Testis (tissue), 3 donors: ENCODE results near the gene AHCYL2. TPM values are rescaled to one million over a fixed set of nuclear protein-coding genes. Genes with fewer than 3 reads are reported as not detected.
"Not testable (repeated sequence)": the region's sequence is repeated elsewhere in the genome, so short reads cannot be mapped to it uniquely, and the experiment has no call there.

Experiments
- DNase-seq: peaks from one replicate; pipeline ENCODE4 v3.0.0-alpha.2; 2019
- H3K27ac ChIP-seq, 2 donors: fragments of 200-600 bp; sonication (generic); one replicate each; pipeline ENCODE4 v1.5.1; 2019
- H3K27me3 ChIP-seq: fragments of 200-600 bp; sonication (generic); one replicate; pipeline ENCODE4 v1.5.1; 2019
- H3K36me3 ChIP-seq: fragments of 200-600 bp; sonication (generic); one replicate; pipeline ENCODE4 v1.5.1; 2017; ENCODE audit warnings: low read depth; ENCODE audit errors: missing control alignments
- H3K4me1 ChIP-seq: fragments of 200-600 bp; sonication (generic); one replicate; pipeline ENCODE4 v1.5.1; 2019
- H3K4me3 ChIP-seq, 2 donors: fragments of 200-600 bp; sonication (generic); one replicate each; pipeline ENCODE4 v1.5.1; 2017 to 2019
- H3K9me3 ChIP-seq: fragments of 200-600 bp; sonication (generic); one replicate; pipeline ENCODE4 v1.5.1; 2017
- POLR2A ChIP-seq: fragments of 450-650 bp; IDR thresholded peaks from one replicate; pipeline ENCODE4 v1.6.1; 2017; ENCODE audit warnings: antibody characterized with exemption, mild to moderate bottlenecking, moderate library complexity
- WGBS, 2 donors: methylation state at CpG; one replicate each; pipeline ENCODE4 v1.1.5; 2018; 5-methylcytosine and 5-hydroxymethylcytosine counted together
- intact Hi-C: fragments of 100-400 bp; cut with DNase I; formaldehyde crosslinking; loops from one replicate; pipeline ENCODE4 v1.15.1; 2023; ENCODE audit warnings: low total_unique reads
- polyA plus RNA-seq: library from polyadenylated mRNA; stranded (reverse); fragments of 350-450 nt; fragmentation: Illumina TruSeq; extraction: RNeasy Lipid Tissue Mini Kit (QIAGEN cat#74804); gene quantifications from one replicate; pipeline ENCODE4 v1.2.3, GENCODE V29; 2014; ENCODE audit warnings: low read depth, low replicate concordance; ENCODE audit not compliant: insufficient read depth
- total RNA-seq, 2 donors: library from RNA; depleted of rRNA; stranded (reverse); fragments of >200 nt; gene quantifications; one replicate each; pipeline ENCODE4 v1.2.3, GENCODE V29; 2016
- TF ChIP-seq, protein P1 (sequence below), 3 experiments: fragments of 450-650 bp in 2 of 3; fragments of 200-600 bp in 1 of 3; sonication (generic) in 1 of 3; IDR thresholded peaks; one replicate each; pipeline ENCODE4 v1.5.1; 2016 to 2019; ENCODE audit warnings: antibody characterized with exemption in 3 of 3, mild to moderate bottlenecking in 2 of 3, moderate library complexity in 1 of 3

The AHCYL2 gene
- total and polyA plus RNA-seq, 3 donors from 2014 or later, result 26.4 to 61.3 (median 46.1) TPM

DNA sequence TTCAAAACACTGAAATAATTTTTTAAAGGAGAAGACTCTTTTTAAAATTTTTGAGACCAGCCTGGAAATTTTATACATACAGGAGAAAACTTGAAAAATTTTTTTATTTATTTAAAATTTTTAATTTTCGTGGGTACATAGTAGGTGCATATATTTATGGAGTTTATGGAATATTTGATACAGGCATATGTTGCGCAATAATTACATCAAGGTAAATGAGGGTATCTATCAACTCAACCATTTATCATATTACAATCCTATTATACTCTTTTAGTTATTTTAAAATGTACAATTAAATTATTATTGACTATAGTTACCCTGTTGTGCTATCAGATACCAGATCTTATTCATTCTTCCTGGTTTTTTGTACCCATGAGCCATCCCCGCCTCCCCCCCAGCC, 75.1 kb downstream of the AHCYL2 start:
- Histone ChIP-seq H3K9me3 (no peaks in the 10 kb centered on the region), H3K36me3 (no peaks in the 10 kb centered on the region), H3K27ac (no peak overlapping the region), H3K4me3 (no peak overlapping the region), H3K4me1 (peaks cover 2% of the 10 kb centered on the region), H3K27me3 (no peaks in the 10 kb centered on the region)
- 91 to 93% methylated on average over 3 of the region's 3 CpGs for WGBS, 2 donors
- TF ChIP-seq, protein P1, sequence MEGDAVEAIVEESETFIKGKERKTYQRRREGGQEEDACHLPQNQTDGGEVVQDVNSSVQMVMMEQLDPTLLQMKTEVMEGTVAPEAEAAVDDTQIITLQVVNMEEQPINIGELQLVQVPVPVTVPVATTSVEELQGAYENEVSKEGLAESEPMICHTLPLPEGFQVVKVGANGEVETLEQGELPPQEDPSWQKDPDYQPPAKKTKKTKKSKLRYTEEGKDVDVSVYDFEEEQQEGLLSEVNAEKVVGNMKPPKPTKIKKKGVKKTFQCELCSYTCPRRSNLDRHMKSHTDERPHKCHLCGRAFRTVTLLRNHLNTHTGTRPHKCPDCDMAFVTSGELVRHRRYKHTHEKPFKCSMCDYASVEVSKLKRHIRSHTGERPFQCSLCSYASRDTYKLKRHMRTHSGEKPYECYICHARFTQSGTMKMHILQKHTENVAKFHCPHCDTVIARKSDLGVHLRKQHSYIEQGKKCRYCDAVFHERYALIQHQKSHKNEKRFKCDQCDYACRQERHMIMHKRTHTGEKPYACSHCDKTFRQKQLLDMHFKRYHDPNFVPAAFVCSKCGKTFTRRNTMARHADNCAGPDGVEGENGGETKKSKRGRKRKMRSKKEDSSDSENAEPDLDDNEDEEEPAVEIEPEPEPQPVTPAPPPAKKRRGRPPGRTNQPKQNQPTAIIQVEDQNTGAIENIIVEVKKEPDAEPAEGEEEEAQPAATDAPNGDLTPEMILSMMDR (IDR thresholded peaks at IDR 0.05), result no peak
- TF ChIP-seq POLR2A, result no peak
- intact Hi-C loops, result loop anchor here (10.0 kb wide), 1 partner anchor 75 kb away; the partner anchor contains the start of gene AHCYL2
- no peak for DNase-seq

DNA sequence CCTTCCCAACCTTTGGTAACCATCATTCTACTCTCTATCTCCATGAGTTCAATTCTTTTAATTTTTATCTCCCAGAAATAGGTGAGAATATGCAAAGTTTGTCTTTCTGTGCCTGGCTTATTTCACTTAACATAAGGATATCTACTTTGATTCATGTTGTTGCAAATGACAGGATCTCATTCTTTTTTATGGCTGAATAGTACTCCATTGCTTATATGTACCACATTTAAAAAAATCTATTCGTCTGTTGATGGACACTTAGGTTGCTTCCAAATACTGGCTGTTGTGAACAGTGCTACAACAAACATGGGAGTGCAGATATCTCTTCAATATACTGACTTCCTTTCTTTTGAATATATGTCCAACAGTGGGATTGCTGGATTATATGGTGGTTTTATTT, 75.5 kb downstream of the AHCYL2 start:
- 100% methylated on average over 1 of the region's 1 CpG for WGBS, 2 donors
- H3K27me3 ChIP-seq, H3K4me1 ChIP-seq, H3K27ac ChIP-seq, H3K4me3 ChIP-seq, H3K9me3 ChIP-seq, DNase-seq, intact Hi-C loops, H3K36me3 ChIP-seq: not testable (repeated sequence)

DNA sequence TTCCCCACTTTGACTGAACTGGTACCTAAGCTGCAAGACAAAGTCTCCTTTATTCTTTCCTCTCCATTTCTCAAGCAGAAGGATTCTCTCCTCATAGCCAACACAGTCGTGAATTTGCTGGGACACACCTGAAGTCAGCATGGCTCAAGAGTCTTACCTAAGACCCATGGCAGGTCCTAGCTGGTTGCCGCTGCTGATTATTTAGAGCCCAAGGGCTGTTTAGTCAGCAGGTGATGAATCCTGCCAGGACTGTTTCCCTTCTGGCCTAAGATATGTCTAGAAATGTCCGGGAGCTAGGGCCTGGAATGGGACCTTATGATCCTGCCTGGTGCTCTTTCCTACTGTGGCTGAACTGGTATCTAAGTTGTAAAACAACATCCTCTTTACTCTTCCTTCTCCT, 82.8 kb downstream of the AHCYL2 start:
- Histone ChIP-seq H3K27ac (no peak overlapping the region), H3K27me3 (no peaks in the 10 kb centered on the region), H3K36me3 (no peaks in the 10 kb centered on the region), H3K9me3 (no peaks in the 10 kb centered on the region), H3K4me3 (no peak overlapping the region), H3K4me1 (no peaks in the 10 kb centered on the region)
- TF ChIP-seq, protein P1 (IDR thresholded peaks at IDR 0.05), result no peak
- no peak for TF ChIP-seq POLR2A
- DNase-seq, result no peak
- 92 to 95% methylated on average over 3 of the region's 3 CpGs for WGBS, 2 donors
- intact Hi-C loops, result no loop called here

DNA sequence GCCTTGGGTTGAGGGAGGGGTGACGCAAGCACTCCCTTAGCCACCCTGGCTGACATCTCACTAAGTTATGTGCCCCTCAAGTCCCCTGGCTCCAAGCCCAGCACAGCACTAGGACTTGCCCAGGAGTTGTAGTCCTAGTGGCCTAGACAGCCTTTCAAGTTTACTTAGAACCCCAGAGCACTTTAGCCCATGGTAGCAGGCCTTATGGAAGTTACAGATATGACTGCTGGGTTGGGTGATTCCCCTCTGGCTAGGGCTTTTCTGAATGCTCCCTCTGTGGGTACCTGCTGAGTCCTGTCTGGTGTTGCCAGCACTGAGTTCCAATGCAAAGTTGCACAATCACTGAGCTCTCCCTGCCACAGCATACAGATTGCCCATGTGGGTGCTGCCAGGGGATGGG, 83.2 kb downstream of the AHCYL2 start:
- Histone ChIP-seq H3K27ac (no peak overlapping the region), H3K36me3 (no peaks in the 10 kb centered on the region), H3K27me3 (no peaks in the 10 kb centered on the region), H3K4me1 (no peaks in the 10 kb centered on the region), H3K4me3 (no peak overlapping the region), H3K9me3 (no peaks in the 10 kb centered on the region)
- intact Hi-C loops, result no loop called here
- TF ChIP-seq, protein P1 (IDR thresholded peaks at IDR 0.05), result no peak
- TF ChIP-seq POLR2A, result no peak
- WGBS, 2 donors, result 100% methylated on average over 1 of the region's 1 CpG; no CpG with 5 or more reads in 1 of the 2 donors
- no peak for DNase-seq

DNA sequence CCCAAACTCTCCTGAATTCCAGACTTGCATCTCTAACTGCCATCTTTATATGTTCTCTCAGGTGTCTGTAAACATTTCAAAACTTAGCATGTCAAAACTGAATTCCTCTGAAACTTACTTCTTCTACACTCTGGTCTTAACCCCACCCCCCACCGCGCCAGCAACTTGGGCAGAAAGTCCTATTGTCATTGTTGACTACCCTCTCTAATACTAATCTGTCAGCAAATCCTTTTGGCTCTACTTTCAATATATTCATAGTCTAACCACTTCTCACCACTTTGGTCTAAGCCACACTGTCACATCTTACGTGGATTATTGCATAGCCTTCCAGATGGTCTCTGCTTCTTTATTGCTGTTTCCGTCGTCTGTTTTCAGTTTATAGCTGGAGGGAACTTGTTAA, 86.6 kb downstream of the AHCYL2 start:
- Histone ChIP-seq H3K9me3 (no peaks in the 10 kb centered on the region), H3K27ac (no peak overlapping the region), H3K4me3 (no peak overlapping the region), H3K27me3 (no peaks in the 10 kb centered on the region), H3K36me3 (no peaks in the 10 kb centered on the region), H3K4me1 (no peaks in the 10 kb centered on the region)
- no peak for DNase-seq
- TF ChIP-seq POLR2A, result no peak
- TF ChIP-seq, protein P1 (IDR thresholded peaks at IDR 0.05), result no peak
- WGBS, 2 donors, result 88 to 90% methylated on average over 5 of the region's 5 CpGs
- intact Hi-C loops, result no loop called here
